HepG2 (cell line): ENCODE results near the gene GNAS-AS1. TPM values are rescaled to one million over a fixed set of nuclear protein-coding genes. Genes with fewer than 3 reads are reported as not detected.

Source experiments
- ATAC-seq: fragments of 200-7000 bp; cut with Tn5 transposase; 3 replicates; pipeline ENCODE4 v1.9.1; 2020; ENCODE audit warnings: mild to moderate bottlenecking, moderate library complexity
- BruUV-seq: library from RNA; stranded (reverse); fragments of 400-500 nt; replicated peaks from 2 replicates; lab custom pipeline; 2021; lab: Mats Ljungman, UMichigan
- CTCF ChIA-PET: fragments of 300-600 bp; formaldehyde crosslinking; extraction: SDS; loops from one replicate; lab custom pipeline; 2021; ENCODE audit warnings: low total read pairs, inconsistent platforms, low intra/inter-chr PET ratio; lab: Yijun Ruan, JAX
- POLR2A ChIA-PET: fragments of 350-600 bp; sonication (Branson Sonifier 250); formaldehyde crosslinking; loops from one replicate; lab custom pipeline; 2020; ENCODE audit warnings: antibody characterized with exemption, inconsistent platforms; lab: Yijun Ruan, JAX
- DNase-seq: peaks from one replicate; pipeline ENCODE4 v3.0.0-alpha.2; 2015; ENCODE audit warnings: low spot score
- FAIRE-seq: peaks from 3 replicates; lab custom pipeline; 2011; peaks lifted over from hg19 to GRCh38; lab: Jason Lieb, UNC
- H2AFZ ChIP-seq: one replicate; pipeline ENCODE4 v1.6.1; 2011; ENCODE audit warnings: low read length, inconsistent platforms
- H3K27ac ChIP-seq: fragments of 300-600 bp; 3 replicates; pipeline ENCODE4 v1.8.0; 2011; ENCODE audit warnings: mixed run types, mild to moderate bottlenecking, mixed read lengths, low read length, inconsistent platforms; ENCODE audit not compliant: insufficient read depth; ENCODE audit errors: extremely low read length
- H3K27me3 ChIP-seq, 2 experiments: fragments of 200-600 bp in 1 of 2; 2 replicates in 1 of 2; 3 replicates in 1 of 2; pipeline versions ENCODE4 v1.6.0 to v1.8.0; 2011; ENCODE audit warnings: low read length in 2 of 2, mild to moderate bottlenecking in 2 of 2, moderate library complexity in 2 of 2, inconsistent platforms in 1 of 2; ENCODE audit not compliant: insufficient read depth in 2 of 2, control insufficient read depth in 1 of 2
- H3K36me3 ChIP-seq, 2 experiments: fragments of 200-600 bp in 1 of 2; replicated peaks in 1 of 2; 2 replicates in 1 of 2; 3 replicates in 1 of 2; pipeline versions ENCODE4 v1.5.1 to v1.8.0; 2011; ENCODE audit warnings: low read length in 2 of 2, inconsistent platforms in 1 of 2; ENCODE audit not compliant: insufficient read depth in 2 of 2, control insufficient read depth in 1 of 2
- H3K4me1 ChIP-seq: 2 replicates; pipeline ENCODE4 v1.5.1; 2012; ENCODE audit warnings: low read length, inconsistent platforms; ENCODE audit not compliant: insufficient read depth
- H3K4me2 ChIP-seq: 2 replicates; pipeline ENCODE4 v1.6.0; 2011; ENCODE audit warnings: low read depth, low read length, inconsistent platforms
- H3K4me3 ChIP-seq, 3 experiments: fragments of 200-600 bp in 1 of 3; sonication (generic), shearing (Covaris generic) in 1 of 3; replicated peaks in 1 of 3; 2 replicates each; pipeline ENCODE4 v1.5.1; 2011 to 2016; ENCODE audit warnings: low read length in 3 of 3, inconsistent platforms in 2 of 3, low read depth in 2 of 3, mild to moderate bottlenecking in 2 of 3, control low read depth in 1 of 3, mixed read lengths in 1 of 3; ENCODE audit not compliant: insufficient read depth in 1 of 3
- H3K79me2 ChIP-seq: one replicate; pipeline ENCODE4 v1.6.1; 2011; ENCODE audit warnings: low read length, inconsistent platforms; ENCODE audit not compliant: insufficient read depth
- H3K9ac ChIP-seq: 2 replicates; pipeline ENCODE4 v1.6.0; 2011; ENCODE audit warnings: mild to moderate bottlenecking, low read depth, low read length, inconsistent platforms; ENCODE audit not compliant: insufficient read depth
- H3K9me3 ChIP-seq: 2 replicates; pipeline ENCODE4 v1.5.1; 2012; ENCODE audit warnings: mild to moderate bottlenecking, low read length
- H4K20me1 ChIP-seq: 2 replicates; pipeline ENCODE4 v1.6.0; 2011; ENCODE audit warnings: inconsistent platforms, mild to moderate bottlenecking, low read length, moderate library complexity; ENCODE audit not compliant: insufficient read depth
- ARHGAP35 ChIP-seq: sonication (generic); formaldehyde crosslinking; IDR thresholded peaks from 2 replicates; pipeline ENCODE4 v1.9.0; 2022; ENCODE audit warnings: mild to moderate bottlenecking, inconsistent platforms, moderate library complexity, missing genetic modification reagents, borderline replicate concordance
- E2F5 ChIP-seq: sonication (generic); formaldehyde crosslinking; conservative IDR thresholded peaks from 2 replicates; pipeline ENCODE4 v1.4.0; 2020; ENCODE audit warnings: missing genetic modification reagents
- HINFP ChIP-seq: sonication (generic); formaldehyde crosslinking; IDR thresholded peaks from 2 replicates; pipeline ENCODE4 v1.4.0; 2020; ENCODE audit warnings: low read depth, mild to moderate bottlenecking, missing genetic modification reagents
- TRIM24 ChIP-seq: sonication (generic); formaldehyde crosslinking; IDR thresholded peaks from 2 replicates; pipeline ENCODE4 v1.8.0; 2022; ENCODE audit warnings: mild to moderate bottlenecking, missing genetic modification reagents
- ZFP36 ChIP-seq: fragments of 150-350 bp; IDR thresholded peaks from 2 replicates; pipeline ENCODE4 v1.6.1; 2018; ENCODE audit warnings: borderline replicate concordance, low read length, low read depth; ENCODE audit not compliant: partially characterized antibody
- ZNF710 ChIP-seq: sonication (generic); formaldehyde crosslinking; IDR thresholded peaks from 2 replicates; pipeline ENCODE4 v1.5.0; 2020; ENCODE audit warnings: mild to moderate bottlenecking, missing genetic modification reagents, borderline replicate concordance
- ZNF740 ChIP-seq: sonication (generic); formaldehyde crosslinking; IDR thresholded peaks from 2 replicates; pipeline ENCODE4 v1.4.0; 2020; ENCODE audit warnings: missing genetic modification reagents
- WGBS: methylation state at CpG from one replicate; pipeline ENCODE4 v1.1.6; 2017; ENCODE audit warnings: low lambda C conversion rate; 5-methylcytosine and 5-hydroxymethylcytosine counted together
- in situ Hi-C: cut with HindIII; loops from 2 replicates; pipeline ENCODE4 v1.10.0; 2017; ENCODE audit warnings: low pct_unique_long_range_greater_than_20kb; ENCODE audit not compliant: extremely low pct_ligation_motif_present
- intact Hi-C: fragments of 100-400 bp; cut with micrococcal nuclease; formaldehyde crosslinking; loops from one replicate; pipeline ENCODE4 v1.10.0; 2022; ENCODE audit not compliant: unreplicated experiment
- polyA plus RNA-seq, 8 experiments: library from polyadenylated mRNA; depleted of rRNA in 3 of 8; stranded (reverse) in 7 of 8; unstranded in 1 of 8; fragments of >200 nt; fragmentation: Illumina TruSeq in 4 of 8; extraction: Trizol in 4 of 8; gene quantifications; 2 replicates each; pipeline versions ENCODE4 v1.2.1 to v1.2.3, GENCODE V29; 2011 to 2016; ENCODE audit warnings: low read depth in 4 of 8, missing spikeins in 1 of 8, mixed read lengths in 1 of 8; ENCODE audit not compliant: insufficient read depth in 1 of 8
- total RNA-seq, 5 experiments: library from RNA; depleted of rRNA; stranded (reverse); fragments of >200 nt; fragmentation: Illumina TruSeq; extraction: Trizol; gene quantifications; 2 replicates each; pipeline ENCODE4 v1.2.3, GENCODE V29; 2016; ENCODE audit warnings: low read depth in 1 of 5

The GNAS-AS1 gene
- total and polyA plus RNA-seq, 2 of the 13 experiments (the other 11 are each of a cell fraction or from before 2014, with no cell fraction given) = not detected

- Histone ChIP-seq H3K4me3 (no peak overlapping the region), H4K20me1 (no peaks in the 10 kb centered on the region), H3K9ac (no peak overlapping the region), H3K4me2 (no peak overlapping the region), H3K27me3 (peaks cover 0 to 22% of the 10 kb centered on the region in 2 experiments; a peak in 4 of 5 replicates), H2AFZ (no peak overlapping the region), H3K36me3 (no peaks in the 10 kb centered on the region), H3K79me2 (no peaks in the 10 kb centered on the region), H3K27ac (no peak overlapping the region), H3K9me3 (no peaks in the 10 kb centered on the region), H3K4me1 (no peaks in the 10 kb centered on the region)
- FAIRE-seq (no peak), DNase-seq (no peak), ATAC-seq (no peak)
- in situ Hi-C loops (no loop called here), intact Hi-C loops (no loop called here)
- no TSS peak for BruUV-seq
- ChIA-PET POLR2A (no interaction called here), CTCF (no interaction called here)
- no peak for TF ChIP-seq ZNF740 (CRISPR knock-in tag)
- TF ChIP-seq ZNF710 (CRISPR knock-in tag) = no peak
- no peak for TF ChIP-seq HINFP
- TF ChIP-seq ZFP36 = no peak
- TF ChIP-seq E2F5 (CRISPR knock-in tag) = no peak
- no peak for TF ChIP-seq ARHGAP35
- no peak for TF ChIP-seq TRIM24 (CRISPR knock-in tag)
- 68% methylated on average over 55 of the region's 57 CpGs for WGBS
Observed at GRCh38 chr20:58855506-58856389, 5.0 kb upstream of the GNAS-AS1 start.
